Measurements from ENCODE around the gene SRD5A1.

SRD5A1 gene, protein sequence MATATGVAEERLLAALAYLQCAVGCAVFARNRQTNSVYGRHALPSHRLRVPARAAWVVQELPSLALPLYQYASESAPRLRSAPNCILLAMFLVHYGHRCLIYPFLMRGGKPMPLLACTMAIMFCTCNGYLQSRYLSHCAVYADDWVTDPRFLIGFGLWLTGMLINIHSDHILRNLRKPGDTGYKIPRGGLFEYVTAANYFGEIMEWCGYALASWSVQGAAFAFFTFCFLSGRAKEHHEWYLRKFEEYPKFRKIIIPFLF

DNA sequence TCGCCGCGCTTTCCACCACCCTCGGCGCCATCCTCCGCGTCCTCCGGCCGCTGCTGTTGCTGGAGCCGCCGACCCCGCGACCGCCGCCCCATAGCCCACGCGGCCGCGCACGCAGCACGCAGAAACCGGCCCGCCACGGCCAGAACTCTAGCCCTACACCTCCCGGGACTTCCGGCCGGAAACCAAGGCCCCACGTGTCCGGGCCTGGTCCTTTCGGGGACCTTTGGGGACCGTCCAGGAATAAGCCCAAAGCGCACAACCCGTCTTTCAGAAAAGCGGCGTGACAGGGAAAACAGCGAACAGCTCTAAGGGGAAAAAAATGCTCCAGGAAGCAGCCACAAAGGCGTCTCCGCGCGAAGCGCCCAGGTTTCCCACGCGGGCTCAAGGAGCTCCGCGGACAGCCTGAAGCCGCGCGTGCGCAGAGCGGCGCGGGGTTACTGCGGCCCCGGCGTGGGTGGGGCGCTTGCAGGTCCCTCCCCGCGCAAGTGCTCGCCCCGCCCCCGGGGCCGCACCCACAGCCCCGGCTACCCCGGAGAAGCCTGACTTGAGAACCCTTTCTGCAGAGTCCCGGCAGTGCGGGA lies at the start of gene SRD5A1, which contains the start of gene NSUN2:
Gene SRD5A1, plus strand, starts transcription at position 553 of the 581 bp plus-strand sequence. CDS start 137 bp downstream, outside the sequence.
Gene NSUN2, minus strand, starts transcription at position 157 of the 581 bp plus-strand sequence. Its CDS starts 65 bp downstream, at position 92.
- peak; percentile 85 for DNase-seq (ENCODE audit: low spot score)

GRCh38 chr5:6584101-6584645 lies 49.1 kb upstream of the SRD5A1 start:
- no peak for DNase-seq (ENCODE audit: low spot score)

GRCh38 chr5:6584727-6585126 lies 48.5 kb upstream of the SRD5A1 start:
- DNase-seq (ENCODE audit: low spot score) = no peak

GRCh38 chr5:6585168-6585567 lies 48.1 kb upstream of the SRD5A1 start:
- DNase-seq (ENCODE audit: low spot score) = no peak

DNA sequence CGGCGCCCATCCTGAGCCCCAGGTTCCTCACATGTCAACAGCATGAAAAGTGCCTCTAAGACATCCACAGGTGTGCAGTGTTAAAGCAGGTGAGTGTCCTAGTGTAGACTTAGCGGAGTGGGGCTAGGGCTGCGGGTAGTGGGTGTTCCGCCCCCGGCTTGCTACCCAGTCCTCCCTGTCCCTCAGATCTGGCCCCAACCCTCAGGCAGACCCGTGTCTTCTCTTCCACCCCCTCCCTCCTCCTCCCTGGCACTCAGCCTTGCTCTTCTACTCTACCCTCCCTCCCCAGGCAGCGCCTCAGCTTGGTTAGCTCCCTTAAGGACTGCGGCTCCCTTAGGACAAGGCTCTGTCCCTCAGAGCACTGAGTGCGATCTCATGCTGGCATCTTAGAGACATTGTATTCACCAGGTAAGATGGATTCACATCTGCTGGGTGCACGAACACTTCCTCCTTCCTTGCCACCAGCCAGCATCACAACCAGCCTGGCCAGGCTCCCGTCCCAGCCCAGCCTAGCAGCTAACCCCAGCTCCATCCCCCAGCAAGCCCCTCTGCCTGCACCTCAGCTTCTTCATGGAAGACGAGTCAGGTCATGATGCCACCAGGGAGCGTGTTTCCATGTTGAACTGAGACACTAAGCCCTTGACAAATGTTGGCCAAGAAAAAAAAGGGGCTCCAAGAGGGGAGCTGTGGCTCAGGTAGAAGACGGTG lies 47.1 kb upstream of the SRD5A1 start:
- no peak for DNase-seq (ENCODE audit: low spot score)

DNA sequence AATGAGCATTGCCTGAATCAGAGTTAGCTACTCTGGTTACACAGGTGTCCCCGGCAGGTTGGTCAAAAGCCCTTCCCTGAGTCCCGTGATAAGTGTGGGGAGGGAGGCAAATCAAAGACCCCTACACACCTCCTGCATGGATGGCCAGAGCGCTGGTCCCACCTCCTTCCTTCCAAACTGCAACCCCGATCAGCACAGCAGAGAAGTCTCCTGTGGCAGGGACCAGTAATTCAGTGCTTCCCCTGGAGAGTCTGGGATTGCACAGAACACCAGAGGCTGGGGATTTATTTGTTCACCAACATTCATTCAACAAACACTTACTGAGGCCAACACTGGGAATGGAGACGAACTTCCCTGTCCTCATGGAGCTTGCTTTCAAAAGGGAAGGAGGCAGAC lies 46.6 kb upstream of the SRD5A1 start:
- DNase-seq (ENCODE audit: low spot score) = no peak

DNA sequence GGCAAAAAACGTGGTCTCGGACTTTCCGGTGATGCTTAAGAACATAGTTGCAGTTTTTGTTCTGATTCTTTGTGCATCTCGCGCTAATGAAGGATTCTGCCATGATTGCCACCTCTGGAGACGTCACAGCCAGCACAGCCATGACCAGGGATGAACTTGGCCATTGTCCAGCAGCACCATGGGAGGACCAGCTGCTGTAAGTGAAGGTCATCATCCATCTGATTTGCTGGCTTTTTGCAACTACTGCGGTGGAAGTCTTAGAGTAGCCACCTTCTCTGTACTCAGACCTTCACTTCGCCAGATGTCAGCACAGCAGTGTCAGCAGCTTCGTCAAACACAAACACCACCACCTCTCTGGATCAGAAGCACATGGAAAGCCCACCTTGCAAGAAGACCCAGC lies 46.1 kb upstream of the SRD5A1 start:
- no peak for DNase-seq (ENCODE audit: low spot score)

GRCh38 chr5:6590581-6590980 lies 42.7 kb upstream of the SRD5A1 start:
- DNase-seq (ENCODE audit: low spot score) = no peak

GRCh38 chr5:6591671-6592288 lies 41.5 kb upstream of the SRD5A1 start:
- DNase-seq (ENCODE audit: low spot score) = no peak

DNA sequence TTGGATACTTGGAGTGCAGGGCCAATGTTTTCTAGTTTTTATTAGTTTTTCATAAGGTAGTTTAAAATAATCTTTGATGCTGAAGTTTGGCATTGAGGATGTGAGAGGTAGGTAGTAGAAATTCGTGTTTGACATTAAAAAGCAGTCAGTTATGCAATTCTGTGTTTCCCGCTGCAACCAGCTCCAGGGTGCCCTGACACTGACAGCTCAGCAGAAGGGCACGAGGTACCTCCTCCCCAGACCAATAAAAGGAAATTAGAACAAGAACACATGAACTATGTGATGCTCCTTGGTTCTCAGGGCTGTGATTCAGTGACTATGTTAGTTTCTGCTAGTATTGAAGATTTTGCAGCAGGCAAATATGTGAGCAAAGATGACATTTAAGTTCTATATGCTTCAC lies 40.6 kb upstream of the SRD5A1 start:
- no peak for DNase-seq (ENCODE audit: low spot score)

DNA sequence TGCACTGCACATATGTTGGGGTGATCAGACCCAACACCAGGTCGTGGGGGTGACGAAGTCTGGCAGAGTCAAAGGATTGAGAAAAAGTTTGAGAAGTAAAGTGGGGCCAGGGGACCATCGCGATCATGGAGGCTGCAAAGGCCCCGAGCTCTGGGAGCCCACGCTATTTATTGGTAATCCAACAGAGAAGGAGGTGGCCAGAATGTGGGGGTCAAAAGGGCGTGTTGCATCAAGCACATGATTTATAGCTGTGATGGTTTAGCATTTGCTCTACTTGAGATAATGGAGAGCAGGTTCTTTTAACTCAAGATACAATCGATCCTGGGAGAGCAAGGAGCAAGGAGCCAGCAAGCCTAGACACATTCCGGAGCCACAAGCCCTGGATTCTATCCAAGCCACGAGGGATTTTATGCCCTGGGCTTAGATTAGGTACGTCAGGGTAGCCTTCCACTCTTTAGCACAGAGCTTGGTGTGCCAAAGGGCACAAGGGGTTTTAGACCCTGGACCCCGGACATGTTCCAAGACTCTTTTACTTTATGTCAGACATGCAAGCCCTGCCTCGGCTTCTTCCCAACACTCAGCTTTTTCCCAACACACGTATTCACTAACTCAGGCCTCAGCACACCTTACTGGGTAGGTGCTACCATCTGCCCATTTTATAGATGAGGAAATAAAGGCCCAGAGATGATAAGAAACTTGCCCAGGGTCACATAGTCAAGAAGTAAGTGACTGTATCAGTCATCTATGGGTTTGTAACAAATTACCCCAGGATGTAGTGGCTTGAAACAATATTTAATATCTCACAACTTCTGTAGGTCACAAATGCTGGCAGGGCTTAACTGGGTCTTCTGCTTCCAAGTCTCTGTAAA lies 39.9 kb upstream of the SRD5A1 start:
- no peak for DNase-seq (ENCODE audit: low spot score)

DNA sequence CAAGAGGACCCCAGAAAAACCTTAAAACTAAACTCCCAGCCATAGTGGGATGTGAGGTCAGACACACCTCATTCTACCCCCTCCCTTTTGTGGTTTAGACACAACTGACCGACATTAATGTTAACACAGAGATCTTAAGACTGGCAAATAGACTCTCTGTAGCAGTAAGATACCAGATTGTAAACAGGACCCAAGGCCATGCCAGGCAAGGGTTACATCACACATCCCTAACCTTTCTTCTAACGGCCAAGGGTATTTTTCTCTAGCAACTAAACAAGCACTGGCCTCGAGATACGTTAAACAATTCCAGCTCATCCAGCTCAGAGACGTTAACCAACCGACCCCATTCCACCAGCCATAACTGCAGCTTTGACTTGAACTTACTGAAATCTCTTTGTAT lies 39.2 kb upstream of the SRD5A1 start:
- DNase-seq (ENCODE audit: low spot score) = no peak

GRCh38 chr5:6595405-6595804 lies 37.8 kb upstream of the SRD5A1 start:
- DNase-seq (ENCODE audit: low spot score) = no peak

- DNase-seq (ENCODE audit: low spot score) = no peak
Measured at GRCh38 chr5:6596388-6596787, 36.9 kb upstream of the SRD5A1 start.

- DNase-seq (ENCODE audit: low spot score) = no peak
Measured at GRCh38 chr5:6597557-6597956, 35.7 kb upstream of the SRD5A1 start.

- DNase-seq (ENCODE audit: low spot score) = no peak
Measured at GRCh38 chr5:6598351-6598900, 34.8 kb upstream of the SRD5A1 start.

DNA sequence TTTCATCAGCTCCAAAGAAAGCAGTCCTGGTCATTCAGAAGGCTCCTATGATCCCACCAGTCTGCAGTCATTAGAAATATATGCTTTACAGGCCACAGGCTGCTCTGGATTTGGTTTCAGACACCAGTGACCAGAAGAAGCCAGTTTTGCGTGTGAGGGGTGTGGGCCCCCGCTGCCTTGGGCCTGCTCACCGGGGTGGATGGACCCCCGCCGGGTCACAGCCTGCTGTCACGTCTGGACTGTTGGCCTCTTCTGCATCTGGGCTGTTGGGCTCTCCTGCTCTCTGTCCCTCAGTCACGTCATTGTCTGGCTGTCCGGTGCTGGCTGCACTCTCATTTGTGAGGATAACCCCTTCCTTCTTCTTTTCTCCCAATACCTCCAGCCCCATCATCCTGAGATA lies 33.5 kb upstream of the SRD5A1 start:
- no peak for DNase-seq (ENCODE audit: low spot score)

DNA sequence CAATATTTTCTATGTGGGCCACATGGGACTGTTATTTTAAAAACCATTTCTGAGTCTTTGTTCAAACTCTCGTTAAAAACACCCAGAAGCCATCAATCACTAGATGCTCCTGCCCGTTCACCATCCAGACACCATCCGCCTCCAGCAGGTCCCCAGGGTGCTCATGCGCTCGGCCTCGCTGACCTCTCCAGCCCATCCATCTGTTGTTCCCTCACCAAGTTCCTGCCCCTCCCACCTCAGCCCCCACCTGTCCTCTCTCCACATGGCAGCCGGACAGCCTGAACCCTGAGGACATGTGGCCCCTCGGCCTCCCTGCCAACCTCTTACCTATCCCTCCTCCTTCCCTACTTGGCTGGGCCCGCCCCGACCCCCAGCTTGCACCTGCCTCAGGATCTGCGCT lies 32.0 kb upstream of the SRD5A1 start:
- no peak for DNase-seq (ENCODE audit: low spot score)

- DNase-seq (ENCODE audit: low spot score) = no peak
Measured at GRCh38 chr5:6601816-6602215, 31.4 kb upstream of the SRD5A1 start.

- no peak for DNase-seq (ENCODE audit: low spot score)
Measured at GRCh38 chr5:6602441-6602840, 30.8 kb upstream of the SRD5A1 start.

DNA sequence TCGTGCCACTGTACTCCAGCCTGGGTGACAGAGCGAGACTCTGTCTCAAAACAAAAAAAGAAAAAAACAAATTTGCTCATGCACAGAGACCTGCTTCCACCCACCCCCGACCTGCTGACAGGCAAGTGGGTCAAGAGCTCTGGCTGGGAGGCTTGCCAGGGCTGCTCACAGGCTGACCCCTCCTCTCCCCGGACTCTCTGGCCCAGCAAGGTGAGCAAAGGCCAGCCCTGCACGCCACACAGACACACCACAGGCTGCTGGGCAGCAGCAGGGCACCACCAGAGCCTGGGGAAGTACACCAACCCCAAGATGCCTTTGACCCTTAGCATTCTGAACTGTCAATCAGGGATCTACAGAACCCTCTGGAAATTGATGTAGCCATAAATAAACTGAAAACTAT lies 29.6 kb upstream of the SRD5A1 start:
- DNase-seq (ENCODE audit: low spot score) = no peak

Measured in HuH-7.5 (cell line).